ENCODE data around the gene PANK4.

GRCh38 chr1:2468041-2468472, 58.3 kb downstream of the PANK4 start:
- TF ChIP-seq EP300 (IDR thresholded peaks at IDR 0.05; ENCODE audit: borderline replicate concordance) (peak; percentile 16; the same call in 1 of the 2 replicates), NFIC (IDR thresholded peaks at IDR 0.05) (no peak), RAD21 (IDR thresholded peaks at IDR 0.05; ENCODE audit: low read depth) (0 out of 2 replicates have a peak, but pooled peaks have one; percentile 11), YY1 (IDR thresholded peaks at IDR 0.05; ENCODE audit: low read depth) (no peak), ZBTB7A (IDR thresholded peaks at IDR 0.05; ENCODE audit: low read depth) (peak; percentile 92), MAX (IDR thresholded peaks at IDR 0.05) (no peak), USF1 (IDR thresholded peaks at IDR 0.05) (no peak), TAF1 (IDR thresholded peaks at IDR 0.05; ENCODE audit: low read depth) (no peak), EGR1 (IDR thresholded peaks at IDR 0.05) (no peak), TEAD4 (IDR thresholded peaks at IDR 0.05) (no peak)
